HepG2 (cell line): ENCODE data around the gene TMEM164. TPM values are rescaled to one million over a fixed set of nuclear protein-coding genes. Genes with fewer than 3 reads are reported as not detected.
"Not testable (repeated sequence)": the region's sequence is repeated elsewhere in the genome, so short reads cannot be mapped to it uniquely, and the experiment has no call there.

Experiments used
- ATAC-seq: fragments of 200-7000 bp; cut with Tn5 transposase; 3 replicates; pipeline ENCODE4 v1.9.1; 2020; ENCODE audit warnings: mild to moderate bottlenecking, moderate library complexity
- BruUV-seq: library from RNA; stranded (reverse); fragments of 400-500 nt; replicated peaks from 2 replicates; lab custom pipeline; 2021; lab: Mats Ljungman, UMichigan
- CTCF ChIA-PET: fragments of 300-600 bp; formaldehyde crosslinking; extraction: SDS; loops from one replicate; lab custom pipeline; 2021; ENCODE audit warnings: low total read pairs, inconsistent platforms, low intra/inter-chr PET ratio; lab: Yijun Ruan, JAX
- POLR2A ChIA-PET: fragments of 350-600 bp; sonication (Branson Sonifier 250); formaldehyde crosslinking; loops from one replicate; lab custom pipeline; 2020; ENCODE audit warnings: antibody characterized with exemption, inconsistent platforms; lab: Yijun Ruan, JAX
- DNase-seq: peaks from one replicate; pipeline ENCODE4 v3.0.0-alpha.2; 2015; ENCODE audit warnings: low spot score
- FAIRE-seq: peaks from 3 replicates; lab custom pipeline; 2011; peaks lifted over from hg19 to GRCh38; lab: Jason Lieb, UNC
- H2AFZ ChIP-seq: one replicate; pipeline ENCODE4 v1.6.1; 2011; ENCODE audit warnings: low read length, inconsistent platforms
- H3K27ac ChIP-seq: fragments of 300-600 bp; 3 replicates; pipeline ENCODE4 v1.8.0; 2011; ENCODE audit warnings: mixed run types, mild to moderate bottlenecking, mixed read lengths, low read length, inconsistent platforms; ENCODE audit not compliant: insufficient read depth; ENCODE audit errors: extremely low read length
- H3K27me3 ChIP-seq, 2 experiments: fragments of 200-600 bp in 1 of 2; 2 replicates in 1 of 2; 3 replicates in 1 of 2; pipeline versions ENCODE4 v1.6.0 to v1.8.0; 2011; ENCODE audit warnings: low read length in 2 of 2, mild to moderate bottlenecking in 2 of 2, moderate library complexity in 2 of 2, inconsistent platforms in 1 of 2; ENCODE audit not compliant: insufficient read depth in 2 of 2, control insufficient read depth in 1 of 2
- H3K36me3 ChIP-seq, 2 experiments: fragments of 200-600 bp in 1 of 2; replicated peaks in 1 of 2; 2 replicates in 1 of 2; 3 replicates in 1 of 2; pipeline versions ENCODE4 v1.5.1 to v1.8.0; 2011; ENCODE audit warnings: low read length in 2 of 2, inconsistent platforms in 1 of 2; ENCODE audit not compliant: insufficient read depth in 2 of 2, control insufficient read depth in 1 of 2
- H3K4me1 ChIP-seq: 2 replicates; pipeline ENCODE4 v1.5.1; 2012; ENCODE audit warnings: low read length, inconsistent platforms; ENCODE audit not compliant: insufficient read depth
- H3K4me2 ChIP-seq: 2 replicates; pipeline ENCODE4 v1.6.0; 2011; ENCODE audit warnings: low read depth, low read length, inconsistent platforms
- H3K4me3 ChIP-seq, 3 experiments: fragments of 200-600 bp in 1 of 3; sonication (generic), shearing (Covaris generic) in 1 of 3; replicated peaks in 1 of 3; 2 replicates each; pipeline ENCODE4 v1.5.1; 2011 to 2016; ENCODE audit warnings: low read length in 3 of 3, inconsistent platforms in 2 of 3, low read depth in 2 of 3, mild to moderate bottlenecking in 2 of 3, control low read depth in 1 of 3, mixed read lengths in 1 of 3; ENCODE audit not compliant: insufficient read depth in 1 of 3
- H3K79me2 ChIP-seq: one replicate; pipeline ENCODE4 v1.6.1; 2011; ENCODE audit warnings: low read length, inconsistent platforms; ENCODE audit not compliant: insufficient read depth
- H3K9ac ChIP-seq: 2 replicates; pipeline ENCODE4 v1.6.0; 2011; ENCODE audit warnings: mild to moderate bottlenecking, low read depth, low read length, inconsistent platforms; ENCODE audit not compliant: insufficient read depth
- H3K9me3 ChIP-seq: 2 replicates; pipeline ENCODE4 v1.5.1; 2012; ENCODE audit warnings: mild to moderate bottlenecking, low read length
- H4K20me1 ChIP-seq: 2 replicates; pipeline ENCODE4 v1.6.0; 2011; ENCODE audit warnings: inconsistent platforms, mild to moderate bottlenecking, low read length, moderate library complexity; ENCODE audit not compliant: insufficient read depth
- MEIS1 ChIP-seq: sonication (generic); formaldehyde crosslinking; IDR thresholded peaks from 2 replicates; pipeline ENCODE4 v1.9.0; 2021; ENCODE audit warnings: mild to moderate bottlenecking, missing genetic modification reagents, moderate library complexity, borderline replicate concordance
- RXRB ChIP-seq: IDR thresholded peaks from 2 replicates; pipeline ENCODE4 v1.6.1; 2016; ENCODE audit warnings: borderline replicate concordance, missing genetic modification reagents, missing compliant biosample characterization
- TAF1 ChIP-seq: sonication (generic); formaldehyde crosslinking; IDR thresholded peaks from 2 replicates; pipeline ENCODE4 v1.4.0; 2020; ENCODE audit warnings: missing genetic modification reagents
- ZNF121 ChIP-seq: sonication (generic); formaldehyde crosslinking; IDR thresholded peaks from 2 replicates; pipeline ENCODE4 v1.5.0; 2020; ENCODE audit warnings: mild to moderate bottlenecking, missing genetic modification reagents
- ZNF703 ChIP-seq: sonication (generic); formaldehyde crosslinking; IDR thresholded peaks from 2 replicates; pipeline ENCODE4 v1.5.1; 2020; ENCODE audit warnings: missing genetic modification reagents, mild to moderate bottlenecking, moderate library complexity, borderline replicate concordance
- WGBS: methylation state at CpG from one replicate; pipeline ENCODE4 v1.1.6; 2017; ENCODE audit warnings: low lambda C conversion rate; 5-methylcytosine and 5-hydroxymethylcytosine counted together
- in situ Hi-C: cut with HindIII; loops from 2 replicates; pipeline ENCODE4 v1.10.0; 2017; ENCODE audit warnings: low pct_unique_long_range_greater_than_20kb; ENCODE audit not compliant: extremely low pct_ligation_motif_present
- intact Hi-C: fragments of 100-400 bp; cut with micrococcal nuclease; formaldehyde crosslinking; loops from one replicate; pipeline ENCODE4 v1.10.0; 2022; ENCODE audit not compliant: unreplicated experiment
- polyA plus RNA-seq, 8 experiments: library from polyadenylated mRNA; depleted of rRNA in 3 of 8; stranded (reverse) in 7 of 8; unstranded in 1 of 8; fragments of >200 nt; fragmentation: Illumina TruSeq in 4 of 8; extraction: Trizol in 4 of 8; gene quantifications; 2 replicates each; pipeline versions ENCODE4 v1.2.1 to v1.2.3, GENCODE V29; 2011 to 2016; ENCODE audit warnings: low read depth in 4 of 8, missing spikeins in 1 of 8, mixed read lengths in 1 of 8; ENCODE audit not compliant: insufficient read depth in 1 of 8
- total RNA-seq, 5 experiments: library from RNA; depleted of rRNA; stranded (reverse); fragments of >200 nt; fragmentation: Illumina TruSeq; extraction: Trizol; gene quantifications; 2 replicates each; pipeline ENCODE4 v1.2.3, GENCODE V29; 2016; ENCODE audit warnings: low read depth in 1 of 5

Gene TMEM164
- total and polyA plus RNA-seq, 2 of the 13 experiments (the other 11 are each of a cell fraction or from before 2014, with no cell fraction given) = 5.8 to 13.2 TPM

DNA sequence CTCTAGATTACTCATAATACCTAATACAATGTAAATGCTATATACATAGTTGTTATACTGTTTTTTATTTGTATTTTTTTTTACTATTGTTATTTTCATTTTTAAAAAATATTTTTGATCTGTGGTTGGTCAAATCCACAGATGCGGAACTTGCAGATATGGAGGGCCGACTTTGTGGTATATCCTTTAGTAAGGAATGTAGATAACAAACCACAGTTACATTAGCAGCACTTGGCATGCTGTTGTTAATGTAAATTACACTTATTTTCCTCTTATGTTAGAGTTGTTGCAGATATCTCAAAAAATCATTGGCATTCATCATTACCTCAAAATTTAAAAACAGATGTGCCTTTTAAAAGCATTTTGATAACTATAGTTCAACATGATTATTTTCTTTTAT is 151.0 kb downstream of the TMEM164 start (continued):
- TF ChIP-seq ZNF703 (CRISPR knock-in tag) = no peak
- TF ChIP-seq, all 625 proteins: peak for 0

DNA sequence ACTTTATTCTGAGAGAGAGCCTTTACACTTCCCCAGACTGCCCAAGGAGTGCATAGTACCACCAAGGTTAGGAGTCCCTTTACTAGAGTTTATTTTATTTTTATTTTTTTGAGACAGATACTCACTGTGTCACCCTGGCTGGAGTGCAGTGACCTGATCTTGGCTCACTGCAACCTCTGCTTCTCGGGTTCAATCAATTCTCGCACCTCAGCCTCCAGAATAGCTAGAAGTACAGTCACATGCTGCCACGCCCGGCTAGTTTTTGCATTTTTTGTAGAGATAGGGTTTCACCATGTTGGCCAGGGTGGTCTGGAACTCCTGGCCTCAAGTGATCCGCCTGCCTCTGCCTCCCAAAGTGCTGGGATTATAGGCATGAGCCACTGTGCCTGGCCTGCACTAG is 151.4 kb downstream of the TMEM164 start:
- intact Hi-C loops, BruUV-seq, H3K4me1 ChIP-seq, H3K27ac ChIP-seq, H3K9me3 ChIP-seq, ATAC-seq, H3K4me3 ChIP-seq, POLR2A ChIA-PET, H4K20me1 ChIP-seq, H3K36me3 ChIP-seq, H3K79me2 ChIP-seq, H2AFZ ChIP-seq, CTCF ChIA-PET, H3K4me2 ChIP-seq, DNase-seq, H3K9ac ChIP-seq, FAIRE-seq, H3K27me3 ChIP-seq: not testable (repeated sequence)
- WGBS = 90% methylated on average over 5 of the region's 5 CpGs
- in situ Hi-C loops = loop anchor here (25.0 kb wide), 1 partner anchor 683 kb away; no protein-coding TSS in a partner anchor

DNA sequence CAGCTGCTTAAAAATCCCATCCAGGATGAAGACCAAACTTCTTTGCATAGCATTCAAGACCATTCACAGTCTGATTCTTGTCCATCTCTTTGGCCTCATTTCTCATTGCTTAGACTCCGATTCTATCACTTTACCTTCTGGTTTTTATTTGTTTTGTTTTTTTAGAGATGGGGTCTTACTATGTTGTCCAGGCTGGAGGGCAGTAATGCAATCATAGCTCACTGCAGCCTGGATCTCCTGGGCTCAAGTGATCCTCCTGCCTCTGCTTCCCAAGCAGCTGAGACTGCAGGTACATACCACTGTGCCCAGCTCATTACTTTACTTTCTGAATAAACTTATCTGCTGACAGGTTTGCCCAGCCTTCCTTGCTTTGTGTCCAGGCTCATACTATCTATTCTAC is 152.8 kb downstream of the TMEM164 start:
- Histone ChIP-seq H4K20me1 (no peaks in the 10 kb centered on the region), H3K4me2 (no peak overlapping the region)
- no TSS peak for BruUV-seq
- TF ChIP-seq RXRB = no peak
- no peak for TF ChIP-seq TAF1 (CRISPR knock-in tag)
- TF ChIP-seq ZNF121 = peak; percentile 51; the same call in 1 of the 2 replicates
- no peak for TF ChIP-seq MEIS1 (CRISPR knock-in tag)
- TF ChIP-seq, all 625 proteins: peak for 1
- in situ Hi-C loops (loop anchor here (5.0 to 25.0 kb wide), 2 partner anchors 247 to 682 kb away; no protein-coding TSS in a partner anchor), intact Hi-C loops (no loop called here)
- Histone ChIP-seq H2AFZ (no peak overlapping the region), H3K27ac (no peak overlapping the region), H3K4me1 (no peaks in the 10 kb centered on the region), H3K9ac (no peak overlapping the region), H3K79me2 (no peaks in the 10 kb centered on the region), H3K9me3 (no peaks in the 10 kb centered on the region), H3K27me3 (no peaks in the 10 kb centered on the region), H3K36me3 (no peaks in the 10 kb centered on the region), H3K4me3 (no peak overlapping the region)
- no peak for FAIRE-seq
- ChIA-PET CTCF (no interaction called here), POLR2A (no interaction called here)
- WGBS = 73% methylated on average over 1 of the region's 1 CpG
- ATAC-seq = no peak
- DNase-seq = no peak
